ENCODE data around the gene DDX10.

DNA sequence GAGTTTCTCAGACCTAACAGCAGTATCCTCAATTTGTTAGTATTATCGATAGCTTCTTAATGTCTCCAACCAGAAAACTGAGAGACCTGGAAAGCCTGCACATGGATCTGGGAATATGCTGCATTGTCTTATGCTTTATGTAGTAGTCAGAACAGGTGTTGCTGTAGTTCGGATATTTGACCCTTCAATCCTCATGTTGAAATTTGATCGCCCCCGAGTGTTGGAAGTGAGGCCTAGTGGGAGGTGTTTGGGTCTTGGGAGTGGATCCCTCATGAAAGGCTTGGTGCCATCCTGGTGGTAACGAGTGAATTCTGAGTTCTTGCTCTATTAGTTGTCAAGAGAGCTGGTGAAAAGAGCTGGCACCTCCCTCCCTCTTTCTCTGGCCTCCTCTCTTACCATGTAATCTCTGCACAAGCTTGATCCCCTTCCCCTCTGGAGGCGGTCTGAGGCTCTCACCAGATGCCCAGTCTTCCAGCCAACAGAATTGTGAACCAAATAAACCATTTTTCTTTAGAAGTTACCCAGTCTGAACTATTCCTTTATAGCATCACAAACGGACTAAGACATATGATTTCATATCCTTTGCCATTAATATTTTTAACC is 227.1 kb downstream of the DDX10 start:
- TF ChIP-seq YY1 (IDR thresholded peaks at IDR 0.05; ENCODE audit: low read depth) (no peak), CEBPB (IDR thresholded peaks at IDR 0.05) (no peak), TCF12 (IDR thresholded peaks at IDR 0.05; ENCODE audit: low read depth) (no peak)
